Mesendoderm (in vitro differentiated cells): ENCODE results near the gene TMEM45B.

Experiments used
- DNase-seq: peaks from one replicate; pipeline ENCODE4 v3.0.0; 2013
- H2AK5ac ChIP-seq: 2 replicates; pipeline ENCODE4 v1.6.1; 2013; ENCODE audit warnings: low read length, inconsistent platforms
- H2BK120ac ChIP-seq: 2 replicates; pipeline ENCODE4 v1.6.1; 2013; ENCODE audit warnings: low read depth, mild to moderate bottlenecking, low read length, moderate library complexity, mixed read lengths
- H2BK15ac ChIP-seq: replicated peaks from 2 replicates; pipeline ENCODE4 v1.6.1; 2013; ENCODE audit warnings: low read depth, mild to moderate bottlenecking, moderate library complexity
- H2BK5ac ChIP-seq: 2 replicates; pipeline ENCODE4 v1.6.1; 2013; ENCODE audit warnings: low read length, inconsistent platforms
- H3K18ac ChIP-seq: 2 replicates; pipeline ENCODE4 v1.6.1; 2013; ENCODE audit warnings: mild to moderate bottlenecking, low read length, mixed read lengths
- H3K23ac ChIP-seq: one replicate; pipeline ENCODE4 v1.6.1; 2013; ENCODE audit warnings: low read length
- H3K27ac ChIP-seq: 2 replicates; pipeline ENCODE4 v1.5.1; 2013; ENCODE audit warnings: low read depth, mild to moderate bottlenecking, inconsistent platforms, low read length, moderate library complexity
- H3K27me3 ChIP-seq: 2 replicates; pipeline ENCODE4 v1.6.1; 2013; ENCODE audit warnings: low read length, control low read depth, mild to moderate bottlenecking, inconsistent platforms; ENCODE audit not compliant: insufficient read depth, poor library complexity
- H3K36me3 ChIP-seq: 2 replicates; pipeline ENCODE4 v1.6.1; 2013; ENCODE audit warnings: low read length, inconsistent platforms; ENCODE audit not compliant: control insufficient read depth, insufficient read depth
- H3K4ac ChIP-seq: one replicate; pipeline ENCODE4 v1.6.1; 2013; ENCODE audit warnings: low read depth, mild to moderate bottlenecking, low read length, moderate library complexity
- H3K4me1 ChIP-seq: 2 replicates; pipeline ENCODE4 v1.6.1; 2013; ENCODE audit warnings: low read depth, low read length, inconsistent platforms; ENCODE audit not compliant: control insufficient read depth
- H3K4me2 ChIP-seq: 2 replicates; pipeline ENCODE4 v1.6.1; 2013; ENCODE audit warnings: low read length
- H3K4me3 ChIP-seq: 2 replicates; pipeline ENCODE4 v1.5.1; 2013; ENCODE audit warnings: mild to moderate bottlenecking, low read length
- H3K56ac ChIP-seq: one replicate; pipeline ENCODE4 v1.6.1; 2013; ENCODE audit warnings: low read length
- H3K79me1 ChIP-seq: 2 replicates; pipeline ENCODE4 v1.6.1; 2013; ENCODE audit warnings: low read length, inconsistent platforms
- H3K79me2 ChIP-seq: 2 replicates; pipeline ENCODE4 v1.6.1; 2013; ENCODE audit warnings: mild to moderate bottlenecking, low read length; ENCODE audit not compliant: control insufficient read depth, insufficient read depth
- H3K9ac ChIP-seq: 2 replicates; pipeline ENCODE4 v1.6.1; 2013; ENCODE audit warnings: low read length, inconsistent platforms
- H4K5ac ChIP-seq: one replicate; pipeline ENCODE4 v1.6.1; 2013; ENCODE audit warnings: low read length
- H4K8ac ChIP-seq: one replicate; pipeline ENCODE4 v1.6.1; 2013; ENCODE audit warnings: low read depth, mild to moderate bottlenecking, control low read depth, low read length, moderate library complexity
- WGBS: extraction: QIAGEN DNeasy Blood & Tissue Kit; methylation state at CpG from one replicate; pipeline ENCODE4 v1.1.7; 2013; ENCODE audit warnings: low lambda C conversion rate, missing lambda C conversion rate; ENCODE audit not compliant: insufficient coverage; ENCODE audit errors: extremely low coverage; 5-methylcytosine and 5-hydroxymethylcytosine counted together

The TMEM45B gene

DNA sequence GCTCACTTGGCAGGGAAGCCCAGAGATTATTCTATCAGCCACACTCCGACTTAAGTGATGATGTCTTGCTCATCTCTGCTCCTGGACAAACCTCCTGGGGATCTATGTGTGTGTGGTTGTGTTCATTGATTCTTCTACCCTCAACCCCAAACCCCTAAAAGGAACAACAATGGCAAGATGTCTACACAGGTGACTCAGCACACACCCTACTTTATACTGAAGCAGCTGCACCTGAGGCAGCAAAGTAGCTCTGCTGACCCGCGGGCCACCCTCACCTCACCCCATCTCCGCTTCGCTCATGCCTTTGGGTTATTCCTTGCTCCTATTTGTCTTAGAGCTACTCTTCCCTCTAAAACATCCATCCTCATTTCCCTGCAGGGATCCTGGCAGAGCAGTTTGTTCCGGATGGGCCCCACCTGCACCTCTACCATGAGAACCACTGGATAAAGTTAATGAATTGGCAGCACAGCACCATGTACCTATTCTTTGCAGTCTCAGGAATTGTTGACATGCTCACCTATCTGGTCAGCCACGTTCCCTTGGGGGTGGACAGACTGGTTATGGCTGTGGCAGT, 38.7 kb downstream of the TMEM45B start:
- Histone ChIP-seq H3K27ac (no peak overlapping the region), H3K79me1 (no peaks in the 10 kb centered on the region), H3K23ac (no peak overlapping the region), H3K4me1 (no peaks in the 10 kb centered on the region), H3K79me2 (no peaks in the 10 kb centered on the region), H3K4ac (no peak overlapping the region), H4K5ac (no peak overlapping the region), H3K9ac (no peak overlapping the region), H3K36me3 (no peaks in the 10 kb centered on the region), H2BK120ac (no peak overlapping the region), H3K4me3 (no peak overlapping the region), H3K27me3 (no peaks in the 10 kb centered on the region), H3K18ac (no peak overlapping the region), H4K8ac (no peak overlapping the region), H2AK5ac (no peak overlapping the region), H2BK5ac (no peak overlapping the region), H2BK15ac (no peak overlapping the region), H3K4me2 (no peak overlapping the region), H3K56ac (no peak overlapping the region)
- no peak for DNase-seq
- WGBS: no CpG with 5 or more reads among the region's 7 CpGs

DNA sequence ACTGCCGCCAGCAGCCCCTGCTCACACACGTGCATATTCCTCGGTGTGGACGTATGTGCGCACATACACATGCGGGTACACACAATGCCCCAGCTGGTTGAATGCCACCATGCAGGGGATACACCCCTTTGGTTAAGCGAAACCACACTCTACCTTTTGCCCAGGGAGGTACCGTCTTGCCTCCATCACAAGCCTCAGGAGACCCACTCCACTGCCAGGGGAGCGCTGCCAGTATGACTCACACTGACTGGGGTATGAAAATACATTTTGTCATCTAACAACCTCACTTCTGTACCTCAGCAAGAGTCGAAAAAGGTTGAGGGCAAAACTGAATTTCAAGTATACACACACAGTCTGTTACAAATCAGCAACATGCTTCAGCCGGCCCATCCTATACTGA, 39.4 kb downstream of the TMEM45B start:
- peaks cover 2% of the 10 kb centered on the region for H3K36me3 ChIP-seq
- no peak overlapping the region for H3K27ac ChIP-seq
- no peaks in the 10 kb centered on the region for H3K4me1 ChIP-seq
- no peak overlapping the region for H3K9ac ChIP-seq
- no CpG with 5 or more reads among the region's 11 CpGs for WGBS
- no peak overlapping the region for H2BK5ac ChIP-seq
- H3K79me2 ChIP-seq: no peaks in the 10 kb centered on the region
- no peak overlapping the region for H4K8ac ChIP-seq
- H3K56ac ChIP-seq: no peak overlapping the region
- H3K4me3 ChIP-seq: no peak overlapping the region
- H3K23ac ChIP-seq: no peak overlapping the region
- H3K79me1 ChIP-seq: no peaks in the 10 kb centered on the region
- no peak overlapping the region for H2BK15ac ChIP-seq
- H3K27me3 ChIP-seq: no peaks in the 10 kb centered on the region
- no peak overlapping the region for H2BK120ac ChIP-seq
- H2AK5ac ChIP-seq: no peak overlapping the region
- no peak overlapping the region for H3K18ac ChIP-seq
- H4K5ac ChIP-seq: no peak overlapping the region
- H3K4ac ChIP-seq: no peak overlapping the region
- no peak overlapping the region for H3K4me2 ChIP-seq
- no peak for DNase-seq

DNA sequence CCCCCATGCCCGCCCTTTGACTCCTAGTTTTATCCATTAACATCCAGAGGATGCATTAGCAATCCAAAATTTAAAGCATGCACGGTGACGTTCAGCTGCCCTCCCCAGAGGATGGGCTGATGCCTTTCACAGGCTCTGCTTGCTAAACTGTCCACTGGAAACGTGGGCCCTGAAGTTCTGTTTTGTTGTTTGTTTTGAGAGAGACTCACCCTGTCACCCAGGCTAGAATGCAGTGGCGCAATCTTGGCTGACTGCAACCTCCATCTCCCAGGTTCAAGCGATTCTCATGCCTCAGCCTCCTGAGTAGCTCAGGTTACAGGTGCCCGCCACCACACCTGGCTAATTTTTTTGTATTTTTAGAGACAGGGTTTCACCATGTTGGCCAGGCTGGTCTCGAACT, 40.4 kb downstream of the TMEM45B start:
- Histone ChIP-seq H3K79me1 (no peaks in the 10 kb centered on the region), H3K79me2 (no peaks in the 10 kb centered on the region), H3K18ac (no peak overlapping the region), H3K4ac (no peak overlapping the region), H3K4me3 (no peak overlapping the region), H3K56ac (no peak overlapping the region), H2BK15ac (no peak overlapping the region), H4K5ac (no peak overlapping the region), H3K4me2 (no peak overlapping the region), H4K8ac (no peak overlapping the region), H3K23ac (no peak overlapping the region), H3K9ac (no peak overlapping the region), H2BK5ac (no peak overlapping the region), H3K36me3 (peaks cover 3% of the 10 kb centered on the region), H3K27ac (no peak overlapping the region), H3K27me3 (no peaks in the 10 kb centered on the region), H2AK5ac (no peak overlapping the region), H3K4me1 (no peaks in the 10 kb centered on the region), H2BK120ac (no peak overlapping the region)
- WGBS: no CpG with 5 or more reads among the region's 8 CpGs
- no peak for DNase-seq

DNA sequence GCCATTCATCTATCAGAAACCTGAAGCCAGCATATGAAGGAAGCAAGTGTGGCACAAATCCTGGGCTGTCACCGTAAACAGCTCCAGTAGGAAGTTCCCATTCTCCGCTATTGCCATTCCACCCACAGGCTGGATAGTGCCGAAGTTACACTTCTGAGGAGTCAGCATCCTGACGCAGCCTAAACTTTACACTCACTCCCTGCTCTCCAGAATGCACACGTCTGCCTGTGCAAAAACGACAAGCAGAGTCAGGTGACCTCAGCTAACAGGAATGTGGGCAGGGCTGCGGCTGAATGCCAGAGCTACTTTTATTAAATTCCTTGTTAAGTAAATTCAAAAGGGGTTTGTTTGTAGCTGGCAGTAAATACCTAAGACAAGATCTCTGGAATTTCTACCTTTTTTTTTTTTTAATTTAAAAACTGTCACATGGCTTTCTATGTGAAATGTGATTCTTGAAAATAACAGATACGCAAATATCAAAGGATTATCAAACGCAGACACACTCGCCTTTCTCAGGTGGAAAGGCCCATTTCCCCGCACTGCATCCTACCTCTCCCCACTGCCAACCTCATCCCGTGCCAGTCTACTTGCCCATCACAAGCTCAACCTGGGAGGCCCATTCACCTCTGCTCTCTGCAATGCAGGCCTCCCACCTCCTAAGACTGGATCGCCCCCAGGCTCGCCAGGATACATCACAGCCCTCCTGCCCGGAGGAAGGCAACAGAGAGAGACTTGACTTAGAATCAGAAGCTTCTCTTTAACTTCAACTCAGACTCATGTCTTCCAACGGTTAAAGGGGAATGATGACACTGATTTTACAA, 46.3 kb downstream of the TMEM45B start:
- no peak overlapping the region for H2BK15ac ChIP-seq
- no peak overlapping the region for H2BK120ac ChIP-seq
- no peak overlapping the region for H3K23ac ChIP-seq
- no peak overlapping the region for H3K4ac ChIP-seq
- no peak overlapping the region for H3K4me2 ChIP-seq
- no peak overlapping the region for H3K56ac ChIP-seq
- H3K18ac ChIP-seq: no peak overlapping the region
- no peaks in the 10 kb centered on the region for H3K27me3 ChIP-seq
- no peak overlapping the region for H3K4me3 ChIP-seq
- H2AK5ac ChIP-seq: no peak overlapping the region
- no peak overlapping the region for H4K5ac ChIP-seq
- no peaks in the 10 kb centered on the region for H3K79me1 ChIP-seq
- H3K36me3 ChIP-seq: peaks cover 10% of the 10 kb centered on the region
- peak overlapping the region; percentile 16 for H3K27ac ChIP-seq
- no peak overlapping the region for H4K8ac ChIP-seq
- no CpG with 5 or more reads among the region's 16 CpGs for WGBS
- DNase-seq: peak; percentile 96
- H3K9ac ChIP-seq: no peak overlapping the region
- no peaks in the 10 kb centered on the region for H3K79me2 ChIP-seq
- H2BK5ac ChIP-seq: no peak overlapping the region
- no peaks in the 10 kb centered on the region for H3K4me1 ChIP-seq

- Histone ChIP-seq H3K4me3 (no peak overlapping the region), H3K36me3 (peaks cover 19% of the 10 kb centered on the region)
Observed at GRCh38 chr11:129864811-129865210, 49.2 kb downstream of the TMEM45B start.

More at GRCh38 chr11:129864811-129865210, 49.2 kb downstream of the TMEM45B start:
- no peaks in the 10 kb centered on the region for H3K79me2 ChIP-seq
- no peak overlapping the region for H3K27ac ChIP-seq
- H4K8ac ChIP-seq: no peak overlapping the region
- WGBS: no CpG with 5 or more reads among the region's 5 CpGs
- H3K4me2 ChIP-seq: no peak overlapping the region
- no peak overlapping the region for H3K56ac ChIP-seq
- no peak overlapping the region for H3K23ac ChIP-seq
- H3K9ac ChIP-seq: no peak overlapping the region
- H3K4me1 ChIP-seq: no peaks in the 10 kb centered on the region
- H2BK120ac ChIP-seq: no peak overlapping the region
- H3K18ac ChIP-seq: no peak overlapping the region
- H3K4ac ChIP-seq: no peak overlapping the region
- no peak overlapping the region for H2BK5ac ChIP-seq
- no peak overlapping the region for H2BK15ac ChIP-seq
- H3K79me1 ChIP-seq: no peaks in the 10 kb centered on the region
- no peaks in the 10 kb centered on the region for H3K27me3 ChIP-seq
- H2AK5ac ChIP-seq: no peak overlapping the region
- no peak overlapping the region for H4K5ac ChIP-seq
- DNase-seq: no peak
